Ascending aorta (tissue), 2 donors: ENCODE results near the gene ZNF143. TPM values are rescaled to one million over a fixed set of nuclear protein-coding genes. Genes with fewer than 3 reads are reported as not detected.

Experiments used
- DNase-seq, 2 donors: peaks; one replicate each; pipeline ENCODE4 v3.0.0-alpha.2; 2019; ENCODE audit warnings: low spot score in 2 of 2
- H3K27ac ChIP-seq, 2 donors: fragments of 200-600 bp; sonication (generic); one replicate each; pipeline ENCODE4 v1.5.1; 2016 to 2017; ENCODE audit warnings: mild to moderate bottlenecking in 1 of 2
- H3K27me3 ChIP-seq: fragments of 200-600 bp; sonication (generic); one replicate; pipeline ENCODE4 v1.5.1; 2017
- H3K36me3 ChIP-seq, 2 donors: fragments of 200-600 bp; sonication (generic); one replicate each; pipeline ENCODE4 v1.5.1; 2016
- H3K4me1 ChIP-seq, 2 donors: fragments of 200-600 bp; sonication (generic); one replicate each; pipeline ENCODE4 v1.5.1; 2016 to 2017; ENCODE audit warnings: mild to moderate bottlenecking in 1 of 2
- H3K4me3 ChIP-seq, 2 donors: fragments of 200-600 bp; sonication (generic); one replicate each; pipeline ENCODE4 v1.5.1; 2016 to 2017; ENCODE audit warnings: mild to moderate bottlenecking in 1 of 2
- H3K9me3 ChIP-seq, 2 donors: fragments of 200-600 bp; sonication (generic); one replicate each; pipeline ENCODE4 v1.5.1; 2016
- intact Hi-C: fragments of 100-400 bp; cut with DNase I; formaldehyde crosslinking; loops from one replicate; pipeline ENCODE4 v1.15.1; 2023
- total RNA-seq: library from RNA; depleted of rRNA; stranded (reverse); fragments of >200 nt; gene quantifications from one replicate; pipeline ENCODE4 v1.1.0, GENCODE V29; 2016
- TF ChIP-seq, protein P1 (sequence below), 3 experiments: fragments of 200-600 bp in 2 of 3; fragments of 450-650 bp in 1 of 3; sonication (generic) in 2 of 3; IDR thresholded peaks; one replicate each; pipeline ENCODE4 v1.5.1; 2016 to 2019; ENCODE audit warnings: antibody characterized with exemption in 3 of 3, mild to moderate bottlenecking in 1 of 3, moderate library complexity in 1 of 3

ZNF143 gene
- total RNA-seq, 1 donor from 2014 or later = 2.7 TPM

DNA sequence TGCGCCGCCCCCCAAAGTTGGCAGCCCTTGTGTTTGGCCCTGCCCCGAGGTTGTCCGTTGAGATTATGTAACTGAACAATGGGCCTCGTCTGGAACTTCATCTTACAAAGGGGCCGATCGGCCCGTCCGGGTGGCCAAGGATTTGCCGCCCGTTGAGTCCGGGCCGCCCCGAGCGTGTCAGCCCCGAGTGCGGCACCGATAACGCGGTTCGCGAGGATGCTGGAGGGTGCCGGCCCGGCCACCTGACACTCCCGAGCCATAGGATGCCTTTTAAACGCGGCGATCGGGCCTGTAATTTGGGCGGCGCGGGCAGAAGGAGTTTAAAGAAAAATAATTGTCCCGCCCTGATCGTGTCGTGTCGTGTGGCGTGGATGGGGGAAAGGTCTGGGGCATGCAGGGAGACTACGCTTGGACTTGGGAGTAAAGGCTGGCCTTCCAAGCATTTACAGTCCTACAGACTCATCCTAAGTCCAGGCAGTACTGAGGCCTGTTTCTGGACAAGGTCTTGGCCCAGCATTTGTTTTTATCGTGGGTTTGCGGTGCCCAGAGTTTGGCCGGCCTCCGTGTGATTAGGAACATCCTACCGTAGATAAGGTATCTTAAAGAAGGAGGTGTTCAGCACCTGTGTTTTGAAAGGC is 113.9 kb downstream of the ZNF143 start:
- TF ChIP-seq, protein P1, sequence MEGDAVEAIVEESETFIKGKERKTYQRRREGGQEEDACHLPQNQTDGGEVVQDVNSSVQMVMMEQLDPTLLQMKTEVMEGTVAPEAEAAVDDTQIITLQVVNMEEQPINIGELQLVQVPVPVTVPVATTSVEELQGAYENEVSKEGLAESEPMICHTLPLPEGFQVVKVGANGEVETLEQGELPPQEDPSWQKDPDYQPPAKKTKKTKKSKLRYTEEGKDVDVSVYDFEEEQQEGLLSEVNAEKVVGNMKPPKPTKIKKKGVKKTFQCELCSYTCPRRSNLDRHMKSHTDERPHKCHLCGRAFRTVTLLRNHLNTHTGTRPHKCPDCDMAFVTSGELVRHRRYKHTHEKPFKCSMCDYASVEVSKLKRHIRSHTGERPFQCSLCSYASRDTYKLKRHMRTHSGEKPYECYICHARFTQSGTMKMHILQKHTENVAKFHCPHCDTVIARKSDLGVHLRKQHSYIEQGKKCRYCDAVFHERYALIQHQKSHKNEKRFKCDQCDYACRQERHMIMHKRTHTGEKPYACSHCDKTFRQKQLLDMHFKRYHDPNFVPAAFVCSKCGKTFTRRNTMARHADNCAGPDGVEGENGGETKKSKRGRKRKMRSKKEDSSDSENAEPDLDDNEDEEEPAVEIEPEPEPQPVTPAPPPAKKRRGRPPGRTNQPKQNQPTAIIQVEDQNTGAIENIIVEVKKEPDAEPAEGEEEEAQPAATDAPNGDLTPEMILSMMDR (IDR thresholded peaks at IDR 0.05) = no peak
- Histone ChIP-seq H3K4me3 (peak overlapping the region; percentile 89 to 98), H3K36me3 (no peaks in the 10 kb centered on the region), H3K9me3 (no peaks in the 10 kb centered on the region), H3K27me3 (no peaks in the 10 kb centered on the region), H3K4me1 (peaks cover 9 to 19% of the 10 kb centered on the region in 2 donors), H3K27ac (peak overlapping the region; percentile 89 to 98)
- DNase-seq = peak in 1 of 2 donors; percentile 70
- intact Hi-C loops = loop anchor here (5.0 to 10.0 kb wide), 3 partner anchors 88 to 1230 kb away; partner anchors contain the start of genes EIF4G2 and SWAP70

DNA sequence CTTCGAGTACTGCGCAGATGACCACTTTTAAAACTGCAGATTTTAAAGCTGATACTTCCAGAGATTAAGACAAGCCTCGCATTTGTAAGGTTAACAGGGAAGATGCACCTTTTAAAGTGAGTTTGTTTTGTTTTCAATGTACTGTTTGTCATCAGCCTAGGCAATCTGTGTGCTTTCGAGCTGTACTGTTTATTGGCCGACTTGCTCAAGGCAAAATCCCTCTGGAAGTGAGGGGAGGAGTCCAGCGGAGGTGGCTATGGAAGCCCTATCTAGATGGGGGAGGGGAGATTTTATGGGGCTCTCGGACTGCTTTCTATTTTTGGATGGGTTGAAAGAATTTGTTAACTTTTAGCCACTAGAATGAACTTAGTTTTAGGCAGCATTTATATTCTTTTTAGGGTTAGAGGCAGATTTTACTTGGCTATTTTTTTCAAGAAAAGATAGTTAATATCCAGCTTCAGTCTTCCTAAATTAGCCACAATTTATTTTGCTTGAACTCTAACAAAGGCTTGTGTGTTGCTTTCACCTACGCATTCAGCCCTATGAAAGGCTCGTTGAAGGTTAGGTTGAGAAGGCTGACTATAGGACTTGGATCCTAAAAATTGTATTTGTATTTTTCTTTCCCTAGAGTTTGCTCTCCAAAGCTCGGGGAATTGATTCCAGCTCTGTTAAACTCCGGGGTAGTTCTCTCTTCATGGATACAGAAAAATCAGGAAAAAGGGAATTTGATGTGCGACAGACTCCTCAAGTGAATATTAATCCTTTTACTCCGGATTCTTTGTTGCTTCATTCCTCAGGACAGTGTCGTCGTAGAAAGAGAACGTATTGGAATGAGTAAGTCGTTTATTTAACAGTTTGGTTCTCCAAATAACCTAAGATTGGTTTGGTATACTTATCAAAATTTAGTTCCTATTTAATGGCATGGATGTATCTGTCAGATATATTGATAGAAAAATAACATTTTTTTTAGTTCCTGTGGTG is 114.7 kb downstream of the ZNF143 start:
- H3K9me3 ChIP-seq = no peaks in the 10 kb centered on the region
- H3K36me3 ChIP-seq = peaks cover 0 to 1% of the 10 kb centered on the region in 2 donors
- peak in 1 of 2 donors; percentile 88 for DNase-seq
- H3K27ac ChIP-seq = peak overlapping the region; percentile 89 to 98
- intact Hi-C loops = loop anchor here (2.0 to 10.0 kb wide), 3 partner anchors 37 to 1229 kb away; partner anchors contain the start of genes EIF4G2 and SWAP70
- H3K4me1 ChIP-seq = peaks cover 9 to 12% of the 10 kb centered on the region in 2 donors
- H3K27me3 ChIP-seq = no peaks in the 10 kb centered on the region
- TF ChIP-seq, protein P1 (IDR thresholded peaks at IDR 0.05) = no peak
- H3K4me3 ChIP-seq = peak overlapping the region; percentile 89 to 98

DNA sequence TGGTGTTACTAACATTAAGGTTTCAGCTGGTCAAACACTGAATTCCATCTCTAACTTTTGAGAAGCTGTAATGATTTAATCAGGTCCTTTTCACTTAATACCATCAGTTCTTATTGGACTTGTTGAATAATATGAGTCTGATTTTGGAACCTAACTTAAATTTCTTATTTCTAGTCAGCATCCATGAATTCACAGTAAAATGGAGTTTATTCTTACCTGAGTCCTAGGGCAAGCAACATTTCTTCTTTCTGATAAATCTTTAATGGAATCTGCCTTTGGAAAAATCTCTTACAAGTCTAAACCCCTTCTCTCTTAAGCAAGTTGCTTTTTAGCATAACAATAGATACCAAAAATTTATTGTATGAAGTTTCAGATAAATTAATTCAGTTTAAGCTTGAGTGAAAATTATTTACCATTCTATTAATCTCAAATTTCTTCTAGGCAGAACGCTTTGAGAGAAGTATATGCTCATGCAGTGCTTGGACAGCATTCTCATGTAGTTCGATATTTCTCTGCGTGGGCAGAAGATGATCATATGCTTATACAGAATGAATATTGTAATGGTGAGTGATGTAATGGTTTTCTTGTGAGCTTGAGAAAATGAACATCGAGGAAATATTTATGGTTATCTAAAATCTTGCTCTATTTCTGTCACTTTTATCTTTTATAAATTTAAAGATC is 116.0 kb downstream of the ZNF143 start:
- Histone ChIP-seq H3K27me3 (no peaks in the 10 kb centered on the region), H3K4me1 (peaks cover 9 to 12% of the 10 kb centered on the region in 2 donors), H3K27ac (peak overlapping the region; percentile 89 to 98), H3K36me3 (peaks cover 3 to 14% of the 10 kb centered on the region in 2 donors), H3K9me3 (no peaks in the 10 kb centered on the region), H3K4me3 (peak overlapping the region; percentile 89 to 98)
- DNase-seq = no peak
- intact Hi-C loops = loop anchor here (2.0 to 10.0 kb wide), 3 partner anchors 36 to 1228 kb away; partner anchors contain the start of genes EIF4G2 and SWAP70
- TF ChIP-seq, protein P1 (IDR thresholded peaks at IDR 0.05) = no peak

DNA sequence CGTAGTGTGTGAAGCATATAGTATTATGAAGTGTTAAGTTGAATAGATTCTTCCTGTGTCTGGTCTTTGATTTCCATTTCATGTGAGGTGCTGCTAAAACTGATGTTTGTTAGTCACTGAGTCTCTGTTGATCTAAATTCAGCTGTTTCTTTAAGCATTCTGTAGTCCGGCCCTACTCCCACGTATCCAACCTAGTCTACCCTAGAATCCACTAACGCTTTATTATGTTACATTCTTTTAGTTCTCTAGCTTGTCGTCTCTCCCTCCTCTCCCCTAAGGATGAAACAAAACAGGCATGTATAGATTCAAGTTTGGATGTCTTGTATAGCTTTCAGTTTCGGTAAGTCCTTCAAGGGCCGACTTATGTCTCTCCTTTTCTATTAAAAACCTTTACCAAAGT is 116.7 kb downstream of the ZNF143 start:
- intact Hi-C loops = loop anchor here (2.0 to 10.0 kb wide), 3 partner anchors 35 to 1227 kb away; partner anchors contain the start of genes EIF4G2 and SWAP70
- no peak for DNase-seq
- H3K27ac ChIP-seq = peak overlapping the region; percentile 89 to 98

More for the DNA sequence above, 116.7 kb downstream of the ZNF143 start:
- Histone ChIP-seq H3K9me3 (no peaks in the 10 kb centered on the region), H3K27me3 (no peaks in the 10 kb centered on the region), H3K4me3 (peak overlapping the region; percentile 89 to 98), H3K4me1 (peaks cover 5 to 6% of the 10 kb centered on the region in 2 donors), H3K36me3 (peaks cover 9 to 21% of the 10 kb centered on the region in 2 donors)
- TF ChIP-seq, protein P1 (IDR thresholded peaks at IDR 0.05) = no peak

Other genes starting within 250 kb of the ZNF143 start
- gene DENND5A, start 195.7 kb upstream of the ZNF143 start, total RNA-seq = 111 TPM
- gene TMEM41B, start 146.4 kb upstream of the ZNF143 start, total RNA-seq = 26.7 TPM
- 93.4 TPM for gene IPO7, start 76.4 kb upstream of the ZNF143 start, total RNA-seq
- gene WEE1, start 112.7 kb downstream of the ZNF143 start, total RNA-seq = 20.8 TPM
- gene SWAP70, start 203.1 kb downstream of the ZNF143 start, total RNA-seq = 40.1 TPM